Transverse colon (tissue), 4 donors: ENCODE results near the gene PPP4C. TPM values are rescaled to one million over a fixed set of nuclear protein-coding genes. Genes with fewer than 3 reads are reported as not detected.
A peak's percentile ranks its signal among the peaks of the same experiment; 100 is the strongest.

Source experiments
- DNase-seq: peaks from one replicate; pipeline ENCODE4 v3.0.0-alpha.2; 2019
- H3K27ac ChIP-seq, 4 donors: fragments of 200-600 bp; sonication (generic); 2 replicates each; pipeline ENCODE4 v1.5.1; 2016 to 2018; ENCODE audit warnings: inconsistent platforms in 4 of 4
- H3K27me3 ChIP-seq: fragments of 200-600 bp; sonication (generic); 2 replicates; pipeline ENCODE4 v1.5.1; 2017; ENCODE audit warnings: inconsistent platforms
- H3K36me3 ChIP-seq, 4 donors: fragments of 200-600 bp; sonication (generic); 2 replicates each; pipeline ENCODE4 v1.5.1; 2017 to 2019; ENCODE audit warnings: inconsistent platforms in 4 of 4
- H3K4me1 ChIP-seq, 4 donors: fragments of 200-600 bp; sonication (generic); 2 replicates each; pipeline ENCODE4 v1.5.1; 2017 to 2020; ENCODE audit warnings: inconsistent platforms in 4 of 4
- H3K4me3 ChIP-seq, 4 donors: fragments of 200-600 bp; sonication (generic); 1 replicate in 1 of 4; 2 replicates in 3 of 4; pipeline versions ENCODE4 v1.5.1 to v1.6.1; 2017 to 2019; ENCODE audit warnings: inconsistent platforms in 4 of 4
- H3K9me3 ChIP-seq, 2 donors: fragments of 200-600 bp; sonication (generic); 2 replicates each; pipeline ENCODE4 v1.5.1; 2017 to 2019; ENCODE audit warnings: inconsistent platforms in 2 of 2
- CTCF ChIP-seq, 5 experiments: fragments of 200-600 bp in 3 of 5; fragments of 450-650 bp in 2 of 5; sonication (generic) in 3 of 5; IDR thresholded peaks; 1 replicate in 2 of 5; 2 replicates in 3 of 5; pipeline ENCODE4 v1.5.1; 2016 to 2017; ENCODE audit warnings: antibody characterized with exemption in 5 of 5, inconsistent platforms in 3 of 5, mild to moderate bottlenecking in 2 of 5, moderate library complexity in 1 of 5
- EP300 ChIP-seq: sonication (generic); formaldehyde crosslinking; IDR thresholded peaks from one replicate; pipeline ENCODE4 v1.6.1; 2017; ENCODE audit warnings: antibody characterized with exemption, low read depth
- POLR2A ChIP-seq: fragments of 450-650 bp; IDR thresholded peaks from one replicate; pipeline ENCODE4 v1.6.1; 2016; ENCODE audit warnings: antibody characterized with exemption, mild to moderate bottlenecking, moderate library complexity
- POLR2AphosphoS5 ChIP-seq, 3 donors: sonication (generic); formaldehyde crosslinking; IDR thresholded peaks; one replicate each; pipeline ENCODE4 v1.6.1; 2016; ENCODE audit warnings: antibody characterized with exemption in 3 of 3
- WGBS, 2 donors: methylation state at CpG; one replicate each; pipeline ENCODE4 v1.1.5; 2018; ENCODE audit warnings: low coverage in 1 of 2; 5-methylcytosine and 5-hydroxymethylcytosine counted together
- in situ Hi-C, 4 donors: fragments of 200-750 bp; cut with MboI; loops; one replicate each; pipeline versions ENCODE4 v1.15.0 to v1.15.1; 2017; ENCODE audit warnings: low sequenced_read_pairs in 3 of 4, low pct_ligation_motif_present in 1 of 4, low pct_unique_long_range_greater_than_20kb in 1 of 4
- intact Hi-C: fragments of 100-400 bp; cut with DNase I; formaldehyde crosslinking; loops from one replicate; pipeline ENCODE4 v1.15.1; 2023; ENCODE audit warnings: low total_unique reads
- total RNA-seq, 4 donors: library from RNA; depleted of rRNA; stranded (reverse); fragments of >200 nt; gene quantifications; one replicate each; pipeline ENCODE4 v1.1.0, GENCODE V29; 2016

Gene PPP4C
- total RNA-seq, 4 donors from 2014 or later, result 17.7 to 92.3 (median 74.3) TPM

GRCh38 chr16:30066761-30067583 is 8.8 kb upstream of the PPP4C start:
- H3K4me3 ChIP-seq, result peak overlapping the region; percentile 74 to 94 (median 82)
- peak overlapping the region; percentile 91 to 99 (median 98) for H3K27ac ChIP-seq
- peak; percentile 17 for TF ChIP-seq POLR2A
- peak in 2 of 3 donors; percentile 7 to 44 for TF ChIP-seq POLR2AphosphoS5 (IDR thresholded peaks at IDR 0.05)
- no peak for TF ChIP-seq EP300
- WGBS, 2 donors, result 20 to 80% methylated on average over 1 to 21 of the region's 21 CpGs
- no peaks in the 10 kb centered on the region for H3K9me3 ChIP-seq
- DNase-seq, result peak; percentile 57
- in situ Hi-C loops (no loop called here), intact Hi-C loops (no loop called here)
- no peaks in the 10 kb centered on the region for H3K27me3 ChIP-seq
- H3K4me1 ChIP-seq, result peaks cover 41 to 63% (median 54%) of the 10 kb centered on the region in 4 donors
- H3K36me3 ChIP-seq, result peaks cover 3 to 47% (median 23%) of the 10 kb centered on the region in 4 donors

GRCh38 chr16:30067584-30067916 is 8.2 kb upstream of the PPP4C start:
- in situ Hi-C loops (no loop called here), intact Hi-C loops (no loop called here)
- no peak for DNase-seq
- no peaks in the 10 kb centered on the region for H3K9me3 ChIP-seq
- WGBS, 2 donors, result 67 to 71% methylated on average over 1 to 6 of the region's 6 CpGs
- H3K4me3 ChIP-seq, result peak overlapping the region; percentile 74 to 94 (median 82)
- peak overlapping the region; percentile 91 to 99 (median 98) for H3K27ac ChIP-seq
- peaks cover 3 to 50% (median 23%) of the 10 kb centered on the region in 4 donors for H3K36me3 ChIP-seq
- H3K4me1 ChIP-seq, result peaks cover 41 to 63% (median 54%) of the 10 kb centered on the region in 4 donors
- no peaks in the 10 kb centered on the region for H3K27me3 ChIP-seq
- no peak for TF ChIP-seq POLR2AphosphoS5 (IDR thresholded peaks at IDR 0.05)
- TF ChIP-seq EP300, result no peak
- no peak for TF ChIP-seq POLR2A
- TF ChIP-seq CTCF (IDR thresholded peaks at IDR 0.05), result no peak

DNA sequence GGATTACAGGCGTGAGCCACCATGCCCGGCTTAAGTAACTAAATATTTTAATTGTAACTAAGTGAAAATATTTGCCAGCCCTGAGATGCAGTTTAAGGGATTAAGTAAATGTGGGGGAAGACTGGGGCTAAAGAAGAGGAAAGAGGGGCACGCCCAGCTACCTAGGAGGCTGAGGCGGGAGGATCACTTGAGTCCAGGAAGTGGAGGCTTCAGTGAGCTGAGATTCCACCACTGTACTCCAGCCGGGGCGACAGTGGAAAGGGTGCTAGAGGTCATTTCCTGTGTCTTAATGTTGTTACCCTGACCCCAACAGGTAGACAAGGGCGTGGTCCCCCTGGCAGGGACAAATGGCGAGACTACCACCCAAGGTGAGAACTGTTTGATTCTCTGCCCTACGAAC is 7.5 kb upstream of the PPP4C start:
- Histone ChIP-seq H3K36me3 (peaks cover 3 to 50% (median 23%) of the 10 kb centered on the region in 4 donors), H3K9me3 (no peaks in the 10 kb centered on the region), H3K4me1 (peaks cover 36 to 59% (median 50%) of the 10 kb centered on the region in 4 donors), H3K4me3 (peak overlapping the region in 1 of 4 donors; percentile 87), H3K27ac (peak overlapping the region; percentile 91 to 99 (median 98)), H3K27me3 (no peaks in the 10 kb centered on the region)
- in situ Hi-C loops, result no loop called here
- intact Hi-C loops, result no loop called here
- DNase-seq, result no peak
- WGBS, 2 donors, result 71 to 80% methylated on average over 4 to 9 of the region's 9 CpGs
- TF ChIP-seq CTCF (IDR thresholded peaks at IDR 0.05), result no peak
- no peak for TF ChIP-seq POLR2AphosphoS5 (IDR thresholded peaks at IDR 0.05)
- no peak for TF ChIP-seq EP300
- TF ChIP-seq POLR2A, result no peak

DNA sequence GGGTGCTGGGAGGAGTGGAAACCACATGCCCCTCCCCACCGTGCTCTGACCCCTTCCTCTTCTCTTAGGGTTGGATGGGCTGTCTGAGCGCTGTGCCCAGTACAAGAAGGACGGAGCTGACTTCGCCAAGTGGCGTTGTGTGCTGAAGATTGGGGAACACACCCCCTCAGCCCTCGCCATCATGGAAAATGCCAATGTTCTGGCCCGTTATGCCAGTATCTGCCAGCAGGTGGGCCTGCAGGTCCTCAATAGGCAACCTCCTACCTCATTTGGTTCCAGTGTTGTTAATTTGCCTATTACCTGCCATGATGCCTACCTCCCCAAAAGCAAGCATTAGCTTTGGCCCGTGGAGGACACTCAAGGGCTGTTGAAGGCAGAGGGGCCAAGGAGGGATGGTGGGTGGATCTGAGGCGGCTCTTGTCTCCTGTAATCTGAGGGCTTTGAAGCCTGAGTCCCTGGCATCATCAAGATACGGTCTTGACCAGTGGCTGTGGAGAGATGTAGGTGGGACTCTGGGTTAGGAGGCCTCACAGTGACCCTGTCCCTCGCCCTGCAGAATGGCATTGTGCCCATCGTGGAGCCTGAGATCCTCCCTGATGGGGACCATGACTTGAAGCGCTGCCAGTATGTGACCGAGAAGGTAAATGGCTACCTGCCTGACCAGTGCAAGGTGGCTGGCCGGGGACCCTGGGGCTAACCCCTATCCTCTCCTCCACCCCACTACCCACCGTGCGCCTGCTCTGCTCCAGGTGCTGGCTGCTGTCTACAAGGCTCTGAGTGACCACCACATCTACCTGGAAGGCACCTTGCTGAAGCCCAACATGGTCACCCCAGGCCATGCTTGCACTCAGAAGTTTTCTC is 6.8 kb upstream of the PPP4C start:
- Histone ChIP-seq H3K4me1 (peaks cover 31 to 53% (median 44%) of the 10 kb centered on the region in 4 donors), H3K4me3 (peak overlapping the region in 1 of 4 donors; percentile 87), H3K9me3 (no peaks in the 10 kb centered on the region), H3K27ac (peak overlapping the region; percentile 91 to 99 (median 98)), H3K36me3 (peaks cover 3 to 50% (median 23%) of the 10 kb centered on the region in 4 donors), H3K27me3 (no peaks in the 10 kb centered on the region)
- WGBS, 2 donors, result 66 to 79% methylated on average over 4 to 17 of the region's 17 CpGs
- DNase-seq, result peak; percentile 28
- TF ChIP-seq CTCF (IDR thresholded peaks at IDR 0.05) (peak; percentile 29 to 57 (median 36)), POLR2A (no peak), POLR2AphosphoS5 (IDR thresholded peaks at IDR 0.05) (no peak), EP300 (no peak)
- in situ Hi-C loops, result no loop called here
- intact Hi-C loops, result no loop called here
